GM15510 (cell line): ENCODE results near the gene RHOU.

Source experiments
- POLR2A ChIP-seq: IDR thresholded peaks from 3 replicates; pipeline ENCODE4 v1.6.1; 2011; ENCODE audit warnings: borderline replicate concordance; ENCODE audit not compliant: insufficient read length; ENCODE audit errors: extremely low read depth

Gene RHOU

DNA sequence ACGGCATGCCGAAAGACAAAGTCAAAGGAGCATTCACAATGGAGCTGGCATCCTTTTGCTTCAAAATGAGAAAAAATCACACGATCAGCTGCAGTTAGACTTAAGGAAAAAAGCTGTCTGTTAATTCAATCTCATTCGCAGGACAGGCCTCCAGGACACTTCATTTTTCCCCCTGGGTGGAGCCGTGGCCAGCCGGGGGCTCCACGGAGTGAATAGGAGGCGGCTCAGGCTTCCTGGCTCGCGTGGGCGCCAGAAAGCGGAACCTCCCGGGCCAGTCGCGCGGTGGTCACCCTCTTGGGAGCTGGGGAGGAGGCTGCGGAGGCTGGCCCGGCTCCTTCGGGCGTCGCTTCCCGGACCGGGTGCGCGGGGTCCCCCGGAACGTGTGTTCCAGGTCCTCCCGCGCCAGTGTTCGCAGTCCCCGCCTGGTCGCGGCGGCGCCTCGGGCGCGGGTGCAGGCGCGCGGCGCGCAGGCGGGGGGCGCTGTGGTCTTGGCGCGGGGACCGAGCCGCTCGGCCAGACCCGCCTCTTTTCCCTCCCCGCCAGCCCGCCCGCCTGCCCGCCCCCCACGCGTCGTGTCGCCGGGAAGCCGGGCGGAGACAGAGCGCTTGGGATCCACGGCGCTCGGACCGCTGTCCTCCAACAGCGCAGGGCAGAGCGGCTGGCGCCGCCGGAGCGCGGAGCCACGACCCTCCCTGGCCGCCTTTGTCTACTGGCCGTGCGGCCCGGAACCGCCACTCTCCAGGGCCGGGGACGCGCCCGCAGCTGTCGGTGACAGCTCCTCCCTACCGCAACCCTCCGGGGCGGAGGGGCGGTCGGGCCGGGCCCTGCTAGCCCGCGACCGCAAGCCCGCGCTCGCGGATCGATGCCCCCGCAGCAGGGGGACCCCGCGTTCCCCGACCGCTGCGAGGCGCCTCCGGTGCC is at the start of gene RHOU:
Gene RHOU (plus strand): TSS at position 599 of the 921 bp plus-strand sequence. CDS start 264 bp downstream, at position 863.
- TF ChIP-seq POLR2A = no peak

DNA sequence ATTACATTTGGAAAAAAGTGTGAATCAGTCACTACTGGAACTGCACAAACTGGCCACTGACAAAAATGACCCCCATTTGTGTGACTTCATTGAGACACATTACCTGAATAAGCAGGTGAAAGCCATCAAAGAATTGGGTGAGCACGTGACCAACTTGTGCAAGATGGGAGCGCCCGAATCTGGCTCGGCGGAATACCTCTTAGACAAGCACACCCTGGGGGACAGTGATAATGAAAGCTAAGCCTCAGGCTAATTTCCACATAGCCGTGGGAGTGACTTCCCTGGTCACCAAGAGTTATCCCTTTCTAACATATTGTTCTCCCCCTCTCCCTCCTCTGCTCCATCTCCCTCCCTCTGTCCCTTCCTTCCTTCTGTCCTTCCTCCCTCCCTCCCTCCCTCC is 47.7 kb upstream of the RHOU start:
- no peak for TF ChIP-seq POLR2A

GRCh38 chr1:228689255-228689654 is 46.0 kb upstream of the RHOU start:
- TF ChIP-seq POLR2A = no peak

GRCh38 chr1:228691211-228691610 is 44.1 kb upstream of the RHOU start:
- TF ChIP-seq POLR2A = no peak

GRCh38 chr1:228691926-228692325 is 43.4 kb upstream of the RHOU start:
- no peak for TF ChIP-seq POLR2A

GRCh38 chr1:228695015-228695955 is 40.0 kb upstream of the RHOU start:
- TF ChIP-seq POLR2A = no peak

- TF ChIP-seq POLR2A = no peak
Observed at GRCh38 chr1:228697207-228698016, 37.9 kb upstream of the RHOU start.

DNA sequence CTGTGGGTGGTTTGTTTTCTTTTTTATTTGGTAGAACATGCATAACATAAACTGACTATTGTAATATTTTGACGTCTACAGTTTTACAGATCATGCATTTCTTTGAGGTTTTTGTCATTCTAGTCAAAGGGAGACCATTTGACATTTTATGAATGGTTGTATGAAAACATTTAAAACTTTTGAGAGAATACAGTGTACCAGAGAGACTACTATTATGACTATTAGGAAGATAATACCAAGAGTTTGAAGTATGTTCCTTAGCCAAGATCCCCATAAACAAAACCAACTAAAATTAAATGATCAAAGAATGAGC is 37.3 kb upstream of the RHOU start:
- TF ChIP-seq POLR2A = no peak

- TF ChIP-seq POLR2A = no peak
Observed at GRCh38 chr1:228702433-228702832, 32.8 kb upstream of the RHOU start.

- no peak for TF ChIP-seq POLR2A
Observed at GRCh38 chr1:228706305-228706704, 29.0 kb upstream of the RHOU start.

- TF ChIP-seq POLR2A = no peak
Observed at GRCh38 chr1:228717081-228717480, 18.2 kb upstream of the RHOU start.

DNA sequence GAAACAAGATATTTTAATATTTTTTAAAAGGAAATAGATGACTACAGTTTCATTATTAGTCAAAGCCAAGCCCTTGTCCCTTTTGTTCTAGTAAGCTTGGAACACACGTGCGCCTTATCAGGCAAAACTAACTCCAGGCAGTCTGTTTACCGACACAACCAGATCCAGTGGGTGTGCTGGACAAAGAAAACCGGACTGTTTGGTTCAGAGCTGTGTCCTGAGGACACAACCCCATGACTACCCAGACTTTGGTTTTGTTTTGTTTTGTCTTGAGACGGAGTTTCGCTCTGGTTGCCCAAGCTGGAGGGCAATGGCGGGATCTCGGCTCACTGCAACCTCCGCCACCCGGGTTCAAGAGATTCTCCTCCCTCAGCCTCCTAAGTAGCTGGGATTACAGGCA is 13.9 kb upstream of the RHOU start:
- no peak for TF ChIP-seq POLR2A

DNA sequence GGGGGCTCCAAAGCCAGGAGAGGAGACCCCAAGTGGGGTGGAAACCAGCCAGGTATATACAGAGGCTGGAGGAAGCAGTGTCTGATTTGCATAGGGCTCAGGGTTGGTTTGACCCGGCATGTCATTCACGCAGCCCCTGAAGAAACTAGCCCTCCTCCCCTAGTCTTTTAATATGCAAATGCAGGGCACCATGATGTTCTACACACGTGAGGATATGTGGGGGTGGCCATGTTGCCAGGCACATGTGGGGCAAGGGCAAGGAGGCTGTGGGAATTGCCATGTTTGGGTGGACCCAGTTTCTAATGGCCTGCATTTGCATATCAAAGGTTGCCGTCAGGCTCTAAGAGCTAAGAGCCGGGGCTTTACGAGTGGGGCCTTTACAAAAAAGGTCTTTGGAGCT is 12.0 kb upstream of the RHOU start:
- TF ChIP-seq POLR2A = no peak

- TF ChIP-seq POLR2A = no peak
Observed at GRCh38 chr1:228723921-228724320, 11.4 kb upstream of the RHOU start.

DNA sequence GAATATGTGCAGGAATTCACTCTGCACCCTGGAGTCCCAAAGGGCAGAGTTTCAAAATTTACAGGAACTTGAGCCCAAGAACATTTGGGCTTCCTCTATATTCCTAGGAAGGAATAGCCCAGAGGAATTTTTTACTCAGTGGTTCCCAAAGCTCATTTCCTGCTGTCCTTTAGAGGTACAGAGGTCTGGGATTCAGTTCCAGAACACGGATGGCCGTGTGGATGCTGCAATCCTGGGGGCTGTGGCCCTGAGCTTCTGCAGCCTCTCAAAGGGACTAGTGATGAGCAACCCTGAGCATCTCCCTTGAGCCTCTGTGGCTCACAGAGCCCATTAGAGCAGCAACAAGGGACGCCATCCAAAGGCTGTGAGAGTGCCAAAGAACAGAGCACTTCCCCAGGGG is 10.1 kb upstream of the RHOU start:
- no peak for TF ChIP-seq POLR2A

DNA sequence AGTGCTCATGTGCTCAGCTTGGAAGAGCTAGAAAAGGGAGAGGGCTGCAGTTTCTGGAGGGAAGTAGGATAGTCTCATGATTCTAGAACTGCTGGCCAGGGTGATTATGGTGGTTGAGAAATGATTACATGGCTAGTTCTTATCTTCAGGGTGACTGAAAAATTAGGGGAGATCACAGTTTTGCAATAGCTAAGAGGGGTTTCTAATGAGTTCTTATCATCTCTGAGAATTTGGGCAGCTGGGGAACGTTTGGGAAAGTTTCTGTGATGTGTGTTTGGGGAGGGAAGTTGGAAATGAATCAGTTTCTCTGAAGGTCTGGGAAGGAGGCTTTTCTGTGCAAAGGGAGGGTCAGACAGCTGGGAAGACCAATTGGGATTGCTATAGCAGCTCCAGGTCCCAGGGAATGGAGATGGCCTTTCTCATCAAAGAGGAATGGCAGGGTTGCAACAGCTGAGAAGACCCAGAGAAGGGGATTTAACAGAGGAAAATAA is 7.6 kb upstream of the RHOU start:
- no peak for TF ChIP-seq POLR2A

- TF ChIP-seq POLR2A = no peak
Observed at GRCh38 chr1:228732426-228732825, 2.9 kb upstream of the RHOU start.
